NCI-H82 treated with DMSO at 0.1 percent for 48 hours (cell line): Measurements from ENCODE around the gene POLG.

Experiments
- DNase-seq: peaks from one replicate; lab custom pipeline; 2025; ENCODE audit not compliant: unreplicated experiment; lab: John Stamatoyannopoulos, UW

The POLG gene

GRCh38 chr15:89334510-89335297, at the start of gene POLG:
TSS of gene POLG (minus strand) at chr15:89334824. CDS start at chr15:89333754, 1,070 bp downstream.
- peak; percentile 96 for DNase-seq

DNA sequence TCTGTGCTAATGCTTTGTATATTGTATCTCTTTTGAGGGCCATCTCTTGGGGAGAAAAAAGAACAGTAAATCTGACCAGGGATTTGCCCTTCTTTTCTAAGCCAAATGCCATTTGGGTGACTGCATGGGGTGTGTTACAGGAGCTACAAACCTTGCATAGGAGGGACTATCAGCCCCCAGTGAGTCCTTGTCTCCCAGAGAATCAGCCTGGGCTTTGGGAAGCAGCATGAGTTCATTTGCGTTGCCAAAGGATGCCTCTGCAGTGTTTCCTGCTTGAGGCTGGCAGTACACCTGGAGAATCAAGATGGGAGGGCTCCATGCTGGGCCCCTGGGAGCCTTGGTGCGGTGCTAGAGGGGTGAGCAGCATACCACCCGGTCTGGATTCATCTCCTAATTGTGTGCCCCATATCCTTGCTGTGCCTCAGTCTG, 49.6 kb upstream of the POLG start:
- no peak for DNase-seq

DNA sequence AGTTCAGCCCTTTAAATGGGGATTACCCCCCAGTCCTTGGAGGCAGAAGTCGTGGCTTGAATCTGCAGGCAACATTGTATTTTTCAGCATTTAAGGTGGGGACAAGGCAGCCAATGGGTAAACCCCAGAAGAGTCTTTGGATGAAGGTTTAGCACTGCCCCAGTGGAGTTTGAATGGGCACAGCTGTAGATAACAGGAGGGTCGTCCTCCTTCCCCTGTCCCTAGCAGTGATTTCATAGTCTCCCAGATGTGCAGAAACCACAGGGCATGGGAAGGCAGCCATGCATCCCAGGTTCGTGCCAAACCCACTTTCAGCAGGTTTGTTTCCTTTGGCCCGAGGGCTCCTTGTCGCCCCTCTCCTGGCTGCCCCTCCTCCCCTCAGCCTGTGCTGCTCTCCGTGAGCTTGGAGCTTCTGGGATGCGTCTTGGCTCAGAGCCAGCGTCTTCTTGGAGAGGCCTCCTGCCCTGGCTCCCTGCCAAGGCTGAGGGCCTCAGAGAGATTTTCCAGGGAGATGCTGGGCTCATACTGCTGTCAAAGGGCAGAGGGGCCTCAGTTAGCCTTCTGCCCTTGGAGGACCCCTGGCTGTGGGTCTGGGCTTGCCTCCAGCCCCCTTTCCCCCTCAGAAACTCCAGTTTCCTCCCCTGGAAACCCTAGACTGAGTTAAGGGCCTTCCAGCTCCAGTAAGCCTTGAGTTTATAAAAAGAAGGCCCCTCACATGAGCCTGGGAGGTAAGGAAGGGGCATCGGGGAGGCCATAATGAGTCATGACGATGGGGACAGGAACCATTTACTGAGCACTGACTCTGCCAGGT, 48.9 kb upstream of the POLG start:
- peak; percentile 97 for DNase-seq

DNA sequence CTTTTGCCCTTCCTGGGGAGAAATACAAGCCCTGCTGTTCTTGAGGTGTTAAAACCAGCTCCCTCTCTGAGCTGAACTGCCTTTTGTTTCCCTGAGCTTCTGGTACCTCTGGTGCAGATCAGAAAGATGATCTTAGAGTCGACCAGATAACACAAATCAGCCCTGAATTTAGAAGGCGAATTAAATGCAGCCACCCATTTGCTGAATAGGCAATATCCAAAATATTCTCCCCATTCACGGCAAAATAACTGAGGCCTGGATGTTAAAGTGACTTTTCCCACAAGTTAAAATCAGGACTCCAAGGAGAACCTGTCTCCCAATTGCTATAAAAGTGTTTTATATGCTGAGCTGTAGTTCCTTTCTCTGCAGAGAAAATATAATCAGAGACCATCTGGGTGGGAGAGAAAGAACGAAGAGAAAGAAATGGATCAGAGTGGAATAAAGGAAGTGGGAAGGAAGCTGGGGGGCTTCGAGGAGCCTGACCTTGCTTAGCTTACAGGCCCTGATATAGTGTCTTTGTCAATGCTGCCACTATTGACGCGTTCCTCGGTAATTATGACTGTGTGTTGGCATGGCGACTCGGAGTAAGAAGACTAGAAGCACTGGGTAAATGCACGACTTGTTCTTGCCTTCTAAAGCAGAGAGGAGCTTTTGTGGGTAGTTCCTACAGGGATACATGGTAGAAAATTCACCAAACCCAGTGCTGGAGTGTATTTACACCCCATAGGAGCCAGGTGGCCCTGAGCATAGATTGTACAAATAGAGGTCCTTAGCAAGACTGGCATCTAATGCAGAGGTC, 47.5 kb upstream of the POLG start:
- no peak for DNase-seq

DNA sequence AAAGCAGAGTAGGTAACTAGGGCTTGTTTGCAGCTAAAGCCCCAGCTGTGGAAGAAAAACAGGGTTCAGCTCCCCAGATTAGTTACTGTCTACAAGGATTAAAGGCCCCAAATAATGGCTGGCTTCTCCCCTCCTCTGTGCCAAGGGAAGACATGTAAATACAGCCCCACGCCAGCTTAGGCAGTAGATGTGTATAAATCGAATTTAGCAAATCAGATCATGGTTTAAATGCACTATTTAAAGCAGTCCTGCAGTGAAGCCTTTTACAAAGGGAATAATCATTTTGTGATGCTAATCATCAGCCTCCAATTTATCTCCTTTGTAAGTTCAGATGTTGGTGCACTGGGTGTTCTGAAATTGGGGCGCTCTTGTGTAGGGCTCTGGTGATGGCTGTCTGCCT, 46.7 kb upstream of the POLG start:
- peak; percentile 37 for DNase-seq

- DNase-seq = no peak
These were observed 45.2 kb upstream of the POLG start for GRCh38 chr15:89379818-89380217.

DNA sequence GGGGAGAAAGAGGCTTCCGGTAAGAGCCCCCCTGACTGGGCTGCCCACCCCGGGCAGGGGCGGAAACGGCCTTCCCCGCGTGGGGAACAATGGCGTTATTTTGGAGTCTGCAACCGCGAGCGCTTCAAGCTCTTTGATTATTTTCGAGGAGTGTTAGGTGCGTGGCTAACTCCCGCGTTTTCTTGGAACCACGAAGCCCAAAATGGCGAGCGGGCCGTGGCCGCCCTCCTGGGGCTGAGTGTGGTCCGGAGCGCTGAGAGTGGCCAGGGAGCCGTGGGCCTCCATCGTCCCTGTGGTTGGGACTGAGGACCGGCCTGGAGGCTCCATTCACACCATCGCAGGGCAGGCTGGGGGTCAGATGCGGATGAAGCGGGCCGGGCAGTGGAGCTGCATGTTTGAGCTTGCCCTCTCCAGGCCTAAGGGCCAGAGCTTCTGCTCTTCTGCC, 44.6 kb upstream of the POLG start:
- DNase-seq = no peak

GRCh38 chr15:89378296-89379151, 43.9 kb upstream of the POLG start:
- no peak for DNase-seq

DNA sequence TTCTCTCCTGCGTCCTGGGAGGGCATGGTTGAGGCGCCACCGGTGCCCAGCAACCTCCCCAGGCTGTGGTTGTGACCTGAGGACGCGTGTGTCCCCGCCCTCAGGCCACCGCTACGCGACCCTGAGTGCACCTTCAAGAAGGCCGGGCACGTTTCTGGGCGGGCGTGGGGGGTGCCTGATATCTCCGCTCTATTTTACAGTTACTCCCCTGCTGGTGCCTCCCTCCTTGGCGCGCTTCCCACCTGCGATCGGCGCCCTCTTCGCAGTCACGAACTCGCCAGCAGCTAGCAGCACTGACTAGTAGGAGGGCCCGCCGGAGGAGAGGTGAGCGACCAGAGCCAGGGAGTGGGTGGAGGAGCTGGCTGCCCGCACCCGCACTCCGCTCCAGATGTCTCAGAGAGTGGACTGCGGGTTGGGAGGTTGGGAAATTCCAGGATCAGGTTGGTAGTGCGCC, 43.2 kb upstream of the POLG start:
- DNase-seq = no peak

GRCh38 chr15:89377024-89377841, 42.6 kb upstream of the POLG start:
- DNase-seq = no peak

DNA sequence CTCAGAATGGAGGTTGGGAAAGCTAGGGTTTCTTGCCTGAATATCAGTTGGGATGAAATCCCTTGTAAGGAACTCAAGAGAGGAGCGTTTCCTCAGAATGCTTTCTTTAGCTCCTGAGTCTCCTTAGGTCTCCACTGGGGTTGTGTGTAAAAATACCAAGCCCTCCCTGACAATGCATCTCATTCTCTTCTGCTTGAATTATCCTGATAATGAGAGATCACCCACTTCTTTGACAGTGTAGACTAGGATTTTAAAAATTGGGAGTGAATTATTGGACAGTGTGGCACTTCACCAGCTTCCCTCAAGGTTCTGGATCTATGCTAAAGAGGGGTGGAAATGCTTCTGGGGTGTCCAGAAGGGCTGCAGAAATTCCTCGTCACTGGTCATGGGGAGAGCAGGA, 41.8 kb upstream of the POLG start:
- DNase-seq = no peak

- DNase-seq = no peak
These were observed 40.7 kb upstream of the POLG start for GRCh38 chr15:89375093-89376005.

DNA sequence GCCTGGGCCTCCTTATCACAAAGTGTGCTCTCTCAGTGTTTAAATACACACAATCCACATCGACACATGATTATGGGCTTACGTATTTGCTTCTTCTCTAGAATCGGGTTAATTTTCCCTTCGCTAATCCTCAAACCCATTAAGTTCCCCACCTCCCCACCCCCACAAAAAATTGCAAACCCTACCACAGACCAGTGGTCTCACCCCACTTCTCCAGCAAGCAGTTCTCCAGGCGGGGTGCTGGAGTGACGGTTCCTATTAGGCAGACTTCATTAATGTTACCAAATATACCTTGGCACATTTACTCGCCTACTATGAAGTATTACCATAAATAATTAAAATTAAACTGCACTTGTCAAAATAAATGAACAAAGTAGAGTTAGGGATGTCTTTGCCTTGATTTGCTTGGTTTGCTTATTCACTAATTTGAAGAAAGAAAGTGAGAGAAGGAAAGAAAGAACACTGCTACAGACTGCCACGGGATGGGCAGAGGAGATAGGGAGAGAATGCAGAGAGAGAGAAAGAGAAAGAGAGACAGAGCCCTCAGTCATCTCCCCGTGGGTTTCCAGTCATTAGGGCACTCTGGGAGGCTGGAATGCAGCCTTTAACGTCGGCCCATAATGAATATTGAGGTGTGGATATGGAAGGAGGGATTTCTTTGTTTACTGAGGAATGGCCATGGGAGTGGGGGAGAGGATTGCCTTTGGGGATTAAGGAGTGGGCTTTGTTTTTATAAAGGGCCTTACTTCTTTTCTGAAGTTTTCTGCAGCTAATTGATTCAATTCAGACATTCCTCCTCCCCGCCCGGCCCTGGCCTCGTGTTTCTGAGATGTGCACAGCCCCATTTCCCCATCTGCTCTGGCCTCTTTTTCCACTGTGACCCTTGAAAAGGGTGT, 39.7 kb upstream of the POLG start:
- peak; percentile 34 for DNase-seq

- no peak for DNase-seq
These were observed 37.7 kb upstream of the POLG start for GRCh38 chr15:89372069-89372935.

DNA sequence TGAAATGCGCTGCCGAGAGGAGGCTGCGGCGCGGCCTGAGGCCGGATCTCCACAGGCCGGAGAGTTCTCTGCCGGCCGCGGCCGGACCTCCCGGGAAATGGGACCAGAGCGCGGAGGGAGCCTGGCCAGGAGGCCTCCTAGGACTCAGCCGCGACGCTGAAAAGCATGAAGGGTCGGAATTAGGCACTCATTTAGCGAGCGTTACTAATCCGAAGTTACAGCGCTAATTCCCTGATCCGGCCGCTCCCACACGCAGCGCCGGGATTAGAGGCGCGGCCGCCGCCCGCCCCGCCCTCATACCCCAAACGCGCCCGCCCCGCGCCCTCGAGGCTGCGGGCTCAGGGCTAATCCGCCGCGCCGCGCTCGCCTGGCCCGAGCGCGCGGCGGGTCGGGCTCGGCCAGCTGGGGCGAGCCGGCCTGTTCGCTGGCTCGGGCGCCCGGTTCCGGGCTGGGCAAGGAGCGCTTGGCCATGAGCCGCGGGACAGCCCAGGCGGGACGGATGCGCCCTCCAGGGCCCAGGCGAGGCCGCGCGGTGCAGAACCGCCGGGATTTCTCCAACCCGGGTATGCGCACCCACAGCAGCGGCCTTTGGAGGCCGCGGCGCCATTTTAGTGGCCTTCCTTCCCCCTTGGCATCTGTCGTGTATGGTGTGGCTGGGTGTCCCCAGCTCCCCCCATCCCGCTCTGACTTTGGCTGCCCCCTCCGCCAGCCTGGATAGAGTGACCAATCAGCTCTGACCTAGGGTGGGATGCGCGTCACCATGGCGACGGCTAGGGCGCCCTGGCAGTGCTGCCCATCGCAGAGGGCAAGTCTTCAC, 36.8 kb upstream of the POLG start:
- peak; percentile 78 for DNase-seq

- DNase-seq = no peak
These were observed 36.3 kb upstream of the POLG start for GRCh38 chr15:89370978-89371227.
